PC-3 (cell line): ENCODE results near the gene PLXNA2.

Experiments used
- CTCF ChIP-seq: fragments of 300-600 bp; sonication (generic); conservative IDR thresholded peaks from 2 replicates; pipeline ENCODE4 v1.5.1; 2017; ENCODE audit warnings: antibody characterized with exemption, low read depth, mild to moderate bottlenecking, low read length
- EZH2 ChIP-seq: fragments of 300-600 bp; sonication (generic); IDR thresholded peaks from one replicate; pipeline ENCODE4 v1.6.1; 2017; ENCODE audit warnings: antibody characterized with exemption, mild to moderate bottlenecking, low read length; ENCODE audit not compliant: unreplicated experiment

GRCh38 chr1:208081972-208082371, 162.2 kb downstream of the PLXNA2 start:
- TF ChIP-seq CTCF = no peak
- TF ChIP-seq EZH2 = no peak
